ENCODE results near the gene DPH2.

DPH2 gene

DNA sequence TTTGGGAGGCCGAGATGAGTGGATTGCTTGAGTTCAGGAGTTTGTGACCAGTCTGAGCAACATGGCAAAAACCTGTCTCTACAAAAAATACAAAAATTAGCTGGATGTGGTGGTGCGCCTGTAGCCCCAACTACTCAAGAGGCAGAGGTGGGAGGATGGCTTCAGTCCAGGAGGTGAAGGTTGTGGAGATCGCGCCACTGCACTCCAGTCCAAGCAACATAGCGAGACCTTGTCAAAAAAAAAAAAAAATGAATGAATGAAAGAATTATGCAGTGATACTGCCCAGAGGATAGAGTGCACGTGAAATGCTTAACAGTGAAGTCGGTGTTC is 429 bp upstream of the DPH2 start:
- H3K27ac ChIP-seq (ENCODE audit: low read length): no peak overlapping the region
- no CpG with 5 or more reads among the region's 7 CpGs for WGBS (ENCODE audit: insufficient coverage, insufficient read length)
- H3K4me3 ChIP-seq (ENCODE audit: low read length): no peak overlapping the region

GRCh38 chr1:43970502-43970901 is 692 bp downstream of the DPH2 start:
- Histone ChIP-seq H3K27me3 (ENCODE audit: control insufficient read depth, insufficient read depth, low read length) (no peaks in the 10 kb centered on the region), H3K4me3 (ENCODE audit: low read length) (peak overlapping the region; percentile 96), H3K27ac (ENCODE audit: low read length) (no peak overlapping the region), H3K4me1 (ENCODE audit: control insufficient read depth, insufficient read depth, low read length) (0 out of 2 replicates have a peak, but pooled peaks cover 1% of the 10 kb centered on the region), H3K9me3 (ENCODE audit: control insufficient read depth, insufficient read depth, low read length) (no peaks in the 10 kb centered on the region), H3K36me3 (ENCODE audit: control insufficient read depth, insufficient read depth, low read length) (peaks cover 8% of the 10 kb centered on the region)
- no CpG with 5 or more reads among the region's 5 CpGs for WGBS (ENCODE audit: insufficient coverage, insufficient read length)
- DNase-seq (ENCODE audit: low read depth, low spot score): no peak

More for the DNA sequence above, 429 bp upstream of the DPH2 start:
- H3K4me1 ChIP-seq (ENCODE audit: control insufficient read depth, insufficient read depth, low read length): 0 out of 2 replicates have a peak, but pooled peaks cover 1% of the 10 kb centered on the region
- H3K36me3 ChIP-seq (ENCODE audit: control insufficient read depth, insufficient read depth, low read length): peaks cover 8% of the 10 kb centered on the region
- H3K9me3 ChIP-seq (ENCODE audit: control insufficient read depth, insufficient read depth, low read length): no peaks in the 10 kb centered on the region
- no peak for DNase-seq (ENCODE audit: low read depth, low spot score)
- H3K27me3 ChIP-seq (ENCODE audit: control insufficient read depth, insufficient read depth, low read length): no peaks in the 10 kb centered on the region

GRCh38 chr1:43970911-43971310 is 1.1 kb downstream of the DPH2 start:
- no CpG with 5 or more reads among the region's 9 CpGs for WGBS (ENCODE audit: insufficient coverage, insufficient read length)
- H3K36me3 ChIP-seq (ENCODE audit: control insufficient read depth, insufficient read depth, low read length): peaks cover 8% of the 10 kb centered on the region
- no peaks in the 10 kb centered on the region for H3K27me3 ChIP-seq (ENCODE audit: control insufficient read depth, insufficient read depth, low read length)

DNA sequence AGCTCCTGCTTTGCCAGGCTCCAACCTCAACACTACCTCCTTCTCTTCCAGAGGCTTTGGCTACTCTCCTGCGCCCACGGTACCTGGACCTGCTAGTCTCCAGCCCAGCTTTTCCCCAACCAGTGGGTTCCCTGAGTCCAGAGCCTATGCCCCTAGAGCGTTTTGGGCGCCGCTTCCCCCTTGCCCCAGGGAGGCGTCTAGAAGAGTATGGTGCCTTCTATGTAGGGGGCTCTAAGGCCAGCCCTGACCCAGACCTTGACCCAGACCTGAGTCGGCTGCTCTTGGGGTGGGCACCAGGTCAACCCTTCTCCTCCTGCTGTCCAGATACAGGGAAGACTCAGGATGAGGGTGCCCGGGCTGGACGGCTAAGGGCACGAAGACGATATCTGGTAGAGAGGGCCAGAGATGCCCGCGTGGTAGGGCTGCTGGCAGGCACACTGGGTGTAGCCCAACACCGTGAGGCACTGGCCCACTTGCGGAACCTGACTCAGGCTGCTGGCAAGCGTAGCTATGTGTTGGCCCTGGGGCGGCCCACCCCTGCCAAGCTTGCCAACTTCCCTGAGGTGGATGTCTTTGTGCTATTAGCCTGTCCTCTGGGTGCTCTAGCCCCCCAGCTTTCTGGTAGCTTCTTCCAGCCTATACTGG is 1.6 kb downstream of the DPH2 start:
- Histone ChIP-seq H3K4me3 (ENCODE audit: low read length) (no peak overlapping the region), H3K9me3 (ENCODE audit: control insufficient read depth, insufficient read depth, low read length) (no peaks in the 10 kb centered on the region), H3K27ac (ENCODE audit: low read length) (no peak overlapping the region), H3K27me3 (ENCODE audit: control insufficient read depth, insufficient read depth, low read length) (no peaks in the 10 kb centered on the region), H3K4me1 (ENCODE audit: control insufficient read depth, insufficient read depth, low read length) (peaks cover 3% of the 10 kb centered on the region; the same call in 1 of the 2 replicates), H3K36me3 (ENCODE audit: control insufficient read depth, insufficient read depth, low read length) (peaks cover 9% of the 10 kb centered on the region)
- WGBS (ENCODE audit: insufficient coverage, insufficient read length): no CpG with 5 or more reads among the region's 17 CpGs
- no peak for DNase-seq (ENCODE audit: low read depth, low spot score)

More at GRCh38 chr1:43970911-43971310, 1.1 kb downstream of the DPH2 start:
- no peaks in the 10 kb centered on the region for H3K9me3 ChIP-seq (ENCODE audit: control insufficient read depth, insufficient read depth, low read length)
- no peak for DNase-seq (ENCODE audit: low read depth, low spot score)
- no peak overlapping the region for H3K27ac ChIP-seq (ENCODE audit: low read length)
- H3K4me1 ChIP-seq (ENCODE audit: control insufficient read depth, insufficient read depth, low read length): peaks cover 2% of the 10 kb centered on the region; the same call in 1 of the 2 replicates
- no peak overlapping the region for H3K4me3 ChIP-seq (ENCODE audit: low read length)

DNA sequence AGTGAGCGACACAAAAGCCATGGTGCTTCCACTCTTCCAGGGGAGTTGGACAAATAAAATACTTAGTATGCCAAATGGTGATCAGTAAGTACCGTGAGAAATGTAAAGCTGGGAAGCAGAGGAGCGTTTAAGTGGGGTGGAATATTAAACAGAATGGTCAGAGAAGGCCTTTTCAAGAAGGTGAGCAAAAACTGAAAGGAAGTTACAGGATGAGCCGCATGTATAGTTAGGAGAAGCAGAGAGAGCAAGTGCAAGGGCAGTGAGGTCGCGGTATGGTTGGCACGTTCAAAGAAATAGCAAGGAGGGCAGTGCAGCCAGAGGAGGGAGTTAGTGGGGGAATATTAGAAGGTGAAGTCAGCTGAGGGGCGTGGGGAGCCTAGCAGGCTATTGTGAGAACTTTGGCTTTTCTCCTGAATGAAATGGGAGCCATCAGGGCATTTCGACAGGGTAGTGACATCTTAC is 4.2 kb downstream of the DPH2 start:
- Histone ChIP-seq H3K9me3 (ENCODE audit: control insufficient read depth, insufficient read depth, low read length) (no peaks in the 10 kb centered on the region), H3K27me3 (ENCODE audit: control insufficient read depth, insufficient read depth, low read length) (no peaks in the 10 kb centered on the region), H3K4me3 (ENCODE audit: low read length) (peak overlapping the region; percentile 91; the same call in 1 of the 2 replicates), H3K27ac (ENCODE audit: low read length) (no peak overlapping the region), H3K4me1 (ENCODE audit: control insufficient read depth, insufficient read depth, low read length) (peaks cover 3% of the 10 kb centered on the region; the same call in 1 of the 2 replicates), H3K36me3 (ENCODE audit: control insufficient read depth, insufficient read depth, low read length) (peaks cover 10% of the 10 kb centered on the region)
- no peak for DNase-seq (ENCODE audit: low read depth, low spot score)
- WGBS (ENCODE audit: insufficient coverage, insufficient read length): no CpG with 5 or more reads among the region's 9 CpGs

DNA sequence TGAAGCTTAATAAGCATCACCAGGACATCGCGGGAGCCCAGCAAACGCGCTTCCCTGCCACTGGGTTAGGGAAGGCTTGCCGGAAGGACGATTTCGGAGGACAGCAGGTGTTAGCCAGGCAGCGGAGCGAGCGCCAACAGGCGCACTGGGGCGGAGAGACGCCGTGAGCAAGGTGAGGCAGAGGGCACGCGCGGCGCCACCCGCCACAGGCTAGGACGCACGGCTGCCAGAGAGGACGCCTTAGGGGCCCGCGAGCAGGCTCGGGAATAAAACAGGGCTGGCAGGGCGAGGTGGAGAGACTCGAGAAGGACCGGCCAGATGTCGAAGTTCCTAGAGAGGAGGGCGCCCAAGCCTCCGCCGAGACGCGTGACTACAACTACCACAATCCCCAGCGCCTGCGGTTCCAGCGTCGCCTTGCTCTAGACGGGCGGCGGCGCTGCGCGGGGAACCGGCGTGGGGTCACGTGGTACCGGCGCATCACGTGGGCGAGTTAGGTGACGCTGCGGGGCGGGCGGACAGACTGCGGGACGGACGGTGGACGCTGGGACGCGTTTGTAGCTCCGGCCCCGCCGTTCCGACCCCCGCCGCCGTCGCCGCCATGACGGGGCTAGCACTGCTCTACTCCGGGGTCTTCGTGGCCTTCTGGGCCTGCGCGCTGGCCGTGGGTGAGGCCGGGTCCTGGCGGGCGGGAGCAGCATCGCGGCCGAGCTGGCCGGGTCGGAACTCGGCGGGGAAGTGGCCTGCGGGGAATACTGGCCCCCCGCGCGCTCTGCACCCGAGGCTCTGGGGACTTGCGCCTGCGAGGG is 4.8 kb downstream of the DPH2 start, which contains the start of gene ATP6V0B:
Gene ATP6V0B (plus strand): TSS at position 518 of the 806 bp plus-strand sequence. CDS start 81 bp downstream, at position 599.
- DNase-seq (ENCODE audit: low read depth, low spot score): peak; percentile 91
- Histone ChIP-seq H3K9me3 (ENCODE audit: control insufficient read depth, insufficient read depth, low read length) (no peaks in the 10 kb centered on the region), H3K4me1 (ENCODE audit: control insufficient read depth, insufficient read depth, low read length) (peaks cover 3% of the 10 kb centered on the region; the same call in 1 of the 2 replicates), H3K36me3 (ENCODE audit: control insufficient read depth, insufficient read depth, low read length) (peaks cover 10% of the 10 kb centered on the region), H3K4me3 (ENCODE audit: low read length) (peak within 1 kb of the TSS; percentile 91), H3K27me3 (ENCODE audit: control insufficient read depth, insufficient read depth, low read length) (no peaks in the 10 kb centered on the region), H3K27ac (ENCODE audit: low read length) (no peak within 1 kb of the TSS)
- WGBS (ENCODE audit: insufficient coverage, insufficient read length): no CpG with 5 or more reads among the region's 93 CpGs

GRCh38 chr1:43975249-43975961 is 5.6 kb downstream of the DPH2 start:
- Histone ChIP-seq H3K36me3 (ENCODE audit: control insufficient read depth, insufficient read depth, low read length) (peaks cover 10% of the 10 kb centered on the region), H3K4me1 (ENCODE audit: control insufficient read depth, insufficient read depth, low read length) (peaks cover 6% of the 10 kb centered on the region; the same call in 1 of the 2 replicates)

GRCh38 chr1:43976045-43976444 is 6.2 kb downstream of the DPH2 start:
- Histone ChIP-seq H3K4me3 (ENCODE audit: low read length) (no peak overlapping the region), H3K27ac (ENCODE audit: low read length) (no peak overlapping the region), H3K4me1 (ENCODE audit: control insufficient read depth, insufficient read depth, low read length) (peaks cover 4% of the 10 kb centered on the region; the same call in 1 of the 2 replicates), H3K36me3 (ENCODE audit: control insufficient read depth, insufficient read depth, low read length) (peaks cover 10% of the 10 kb centered on the region), H3K9me3 (ENCODE audit: control insufficient read depth, insufficient read depth, low read length) (no peaks in the 10 kb centered on the region), H3K27me3 (ENCODE audit: control insufficient read depth, insufficient read depth, low read length) (no peaks in the 10 kb centered on the region)
- no CpG with 5 or more reads among the region's 4 CpGs for WGBS (ENCODE audit: insufficient coverage, insufficient read length)
- no peak for DNase-seq (ENCODE audit: low read depth, low spot score)

More at GRCh38 chr1:43975249-43975961, 5.6 kb downstream of the DPH2 start:
- H3K27me3 ChIP-seq (ENCODE audit: control insufficient read depth, insufficient read depth, low read length): no peaks in the 10 kb centered on the region
- H3K27ac ChIP-seq (ENCODE audit: low read length): no peak overlapping the region
- DNase-seq (ENCODE audit: low read depth, low spot score): no peak
- H3K9me3 ChIP-seq (ENCODE audit: control insufficient read depth, insufficient read depth, low read length): no peaks in the 10 kb centered on the region
- H3K4me3 ChIP-seq (ENCODE audit: low read length): peak overlapping the region; percentile 91
- WGBS (ENCODE audit: insufficient coverage, insufficient read length): no CpG with 5 or more reads among the region's 34 CpGs

- Histone ChIP-seq H3K36me3 (ENCODE audit: control insufficient read depth, insufficient read depth, low read length) (peaks cover 11% of the 10 kb centered on the region), H3K9me3 (ENCODE audit: control insufficient read depth, insufficient read depth, low read length) (no peaks in the 10 kb centered on the region), H3K27ac (ENCODE audit: low read length) (no peak overlapping the region), H3K4me3 (ENCODE audit: low read length) (no peak overlapping the region), H3K27me3 (ENCODE audit: control insufficient read depth, insufficient read depth, low read length) (no peaks in the 10 kb centered on the region), H3K4me1 (ENCODE audit: control insufficient read depth, insufficient read depth, low read length) (peaks cover 4% of the 10 kb centered on the region; the same call in 1 of the 2 replicates)
- DNase-seq (ENCODE audit: low read depth, low spot score): no peak
- WGBS (ENCODE audit: insufficient coverage, insufficient read length): no CpG with 5 or more reads among the region's 8 CpGs
Observed at GRCh38 chr1:43976890-43977289, 7.1 kb downstream of the DPH2 start.
